Suppressor macrophage (primary cell): ENCODE data around the gene ABCB4.

Experiments
- DNase-seq, 4 experiments: peaks; one replicate each; pipeline ENCODE4 v3.0.0-alpha.2; 2020 to 2022
- total RNA-seq, 17 experiments: gene quantifications; one replicate each; lab custom pipeline; 2026; ENCODE audit warnings: mixed read lengths in 6 of 17, inconsistent platforms in 3 of 17; lab: John Stamatoyannopoulos, UW

The ABCB4 gene
- 7.8 to 37.5 (median 18.3) reads per million in 17 experiments for total RNA-seq

GRCh38 chr7:87475359-87476178 lies at the start of gene ABCB4:
Gene ABCB4, minus strand, starts transcription at chr7:87475680. Its CDS starts 215 bp downstream, at chr7:87475465.
- DNase-seq = peak; percentile 6 to 50 (median 38)

DNA sequence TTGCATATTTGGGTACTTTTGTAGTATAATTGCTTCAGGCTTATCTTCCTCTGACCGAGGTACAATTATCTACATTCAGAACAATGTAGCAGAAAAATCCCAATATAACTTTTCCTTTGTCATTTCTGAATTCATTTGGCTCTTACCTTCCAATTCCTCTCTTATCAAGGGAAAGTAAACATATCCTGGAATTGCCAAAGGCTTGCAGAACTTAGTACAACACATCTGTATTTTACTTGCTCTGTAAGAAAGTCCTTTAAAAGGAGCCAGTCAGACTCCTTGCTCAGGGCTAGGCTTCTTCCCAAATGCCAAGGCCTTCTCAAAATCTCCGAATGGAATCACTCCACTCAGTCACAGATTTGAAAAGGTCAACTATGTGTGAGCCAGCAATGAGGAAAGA lies 43.3 kb upstream of the ABCB4 start:
- no peak for DNase-seq

- DNase-seq = no peak
These were observed 42.4 kb upstream of the ABCB4 start for GRCh38 chr7:87517891-87518290.

DNA sequence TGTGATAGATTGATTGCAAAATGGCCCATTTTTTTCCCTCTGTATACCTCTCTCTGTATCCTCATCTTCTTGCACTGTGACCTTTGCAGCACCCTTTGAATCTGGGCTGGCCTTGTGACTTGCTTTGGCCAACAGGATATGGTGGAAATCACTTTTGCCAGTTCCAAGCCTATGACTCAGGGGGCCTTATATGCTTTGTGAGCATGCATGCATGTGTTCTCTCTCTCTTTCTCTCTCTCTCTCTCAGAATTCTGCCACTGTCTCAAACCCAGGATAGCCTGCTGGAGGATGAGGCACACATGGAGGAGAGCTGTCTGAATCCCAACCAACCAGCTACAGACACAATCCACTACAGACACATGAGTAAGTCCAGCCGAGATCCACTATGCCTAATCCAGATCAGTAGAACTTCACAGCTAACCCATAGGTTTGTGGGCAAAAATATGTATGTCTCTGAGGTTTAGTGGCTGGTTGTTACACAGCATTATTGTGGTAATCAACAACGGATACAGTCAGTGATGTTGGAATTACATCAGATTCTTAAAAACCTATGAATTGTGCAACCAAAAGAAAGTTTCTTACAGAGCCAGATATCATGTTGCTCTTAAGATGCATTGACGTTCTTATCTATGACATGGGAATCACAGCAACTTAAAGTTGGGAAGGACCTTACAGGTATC lies 41.8 kb upstream of the ABCB4 start:
- DNase-seq = no peak

GRCh38 chr7:87513735-87514335 lies 38.4 kb upstream of the ABCB4 start:
- DNase-seq = no peak

DNA sequence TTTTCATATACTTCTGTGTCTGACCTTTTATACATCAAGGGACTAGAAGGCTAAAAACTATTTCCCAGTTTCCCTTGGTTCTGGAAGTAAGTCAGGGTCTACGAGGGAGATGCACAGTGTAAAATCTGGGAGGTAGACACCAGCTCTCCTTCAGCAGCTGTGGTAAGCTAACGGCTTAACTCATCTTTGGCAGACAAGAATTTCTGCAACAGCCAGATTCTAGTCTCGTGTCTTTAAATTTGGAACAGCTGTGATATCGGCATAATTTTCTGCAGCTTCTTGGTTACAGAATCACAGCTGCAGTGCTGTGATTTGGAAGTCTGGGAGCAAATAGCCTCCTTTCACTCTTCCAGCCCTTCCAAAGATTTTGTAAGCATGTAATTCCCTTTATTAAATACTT lies 37.4 kb upstream of the ABCB4 start:
- no peak for DNase-seq

- DNase-seq = no peak
These were observed 36.0 kb upstream of the ABCB4 start for GRCh38 chr7:87511510-87511909.

DNA sequence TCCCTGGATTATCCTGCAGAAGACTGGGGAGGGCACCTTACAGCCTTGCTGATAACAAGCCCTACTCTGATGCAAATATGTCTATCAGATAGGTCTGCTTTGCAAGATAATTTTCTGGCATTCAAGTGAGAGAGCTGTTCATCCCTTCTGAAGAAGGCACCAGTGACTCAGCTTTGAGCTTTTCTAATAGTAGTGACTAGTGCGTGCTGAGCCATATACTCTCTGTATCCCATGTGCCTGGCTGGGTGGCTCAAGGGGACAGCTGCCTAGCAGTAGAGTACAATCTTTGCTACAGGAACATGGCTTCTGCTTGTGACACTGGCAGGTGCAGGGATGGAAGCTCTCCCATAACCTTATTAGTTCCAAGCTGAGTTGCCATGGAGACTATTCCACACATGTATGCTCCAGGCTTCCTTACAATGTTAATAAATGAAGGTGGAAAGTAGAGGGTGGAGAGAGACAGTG lies 35.0 kb upstream of the ABCB4 start:
- DNase-seq = no peak

DNA sequence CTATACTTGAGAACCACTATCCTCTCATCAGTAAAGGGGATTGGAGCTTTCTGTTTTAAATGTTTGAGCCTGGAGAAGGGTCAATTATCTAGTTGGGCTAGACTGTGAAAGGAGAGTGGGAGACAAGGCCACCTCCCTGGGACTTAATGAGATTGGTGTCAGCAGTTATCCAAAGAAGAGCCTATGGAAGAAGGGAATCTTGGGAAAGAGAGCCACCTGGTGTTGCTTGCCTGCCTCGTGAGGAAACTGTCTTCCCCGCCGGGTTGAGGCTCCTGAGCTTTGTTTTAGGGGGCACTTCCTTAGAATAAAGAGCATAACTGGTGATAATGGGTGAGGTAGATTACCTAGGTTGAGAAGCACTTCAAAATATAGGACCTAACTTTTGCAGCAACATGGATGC lies 32.0 kb upstream of the ABCB4 start:
- DNase-seq = no peak

- peak in 3 of 4 experiments; percentile 8 to 45 (median 38) for DNase-seq
These were observed 31.0 kb upstream of the ABCB4 start for GRCh38 chr7:87506246-87507180.

- no peak for DNase-seq
These were observed 30.2 kb upstream of the ABCB4 start for GRCh38 chr7:87505557-87506245.

GRCh38 chr7:87505122-87505521 lies 29.6 kb upstream of the ABCB4 start:
- DNase-seq = no peak

DNA sequence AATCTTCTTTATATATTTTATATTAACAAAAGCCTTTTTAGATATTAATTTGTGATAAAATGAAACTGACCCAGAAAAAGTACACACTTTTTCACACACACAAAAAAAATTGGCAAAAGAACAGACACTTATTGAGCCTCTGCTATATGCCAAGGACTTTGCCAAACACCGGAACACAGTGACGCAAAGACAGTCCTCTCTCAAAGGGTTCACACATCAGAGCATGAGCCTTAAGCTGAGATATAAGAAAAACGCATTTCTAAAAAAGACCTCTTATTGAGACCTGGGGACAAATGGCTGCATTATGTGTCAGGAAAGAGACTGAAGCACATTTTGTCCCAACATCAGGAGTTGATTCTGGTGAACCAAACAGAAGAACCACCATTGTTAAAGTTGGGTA lies 24.0 kb upstream of the ABCB4 start:
- DNase-seq = no peak

DNA sequence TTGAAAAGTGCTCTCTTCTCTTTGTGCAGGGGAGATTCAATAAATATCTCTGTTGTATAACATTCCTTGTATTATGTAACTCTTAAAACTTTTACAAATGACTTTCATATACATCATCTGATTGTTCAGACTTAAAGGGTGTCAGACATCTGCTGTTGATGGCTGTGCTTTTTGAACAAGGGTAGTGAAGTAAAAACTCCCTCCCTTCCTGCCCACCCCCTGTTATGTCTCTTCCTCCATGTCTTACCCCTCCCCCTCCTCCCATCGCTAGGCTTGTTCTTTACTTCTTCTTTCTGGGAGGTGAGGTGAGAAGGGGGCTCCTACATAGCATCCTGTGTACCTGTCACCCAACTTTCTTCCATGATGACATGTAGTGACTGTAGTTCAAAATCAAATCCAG lies 23.4 kb upstream of the ABCB4 start:
- DNase-seq = no peak

DNA sequence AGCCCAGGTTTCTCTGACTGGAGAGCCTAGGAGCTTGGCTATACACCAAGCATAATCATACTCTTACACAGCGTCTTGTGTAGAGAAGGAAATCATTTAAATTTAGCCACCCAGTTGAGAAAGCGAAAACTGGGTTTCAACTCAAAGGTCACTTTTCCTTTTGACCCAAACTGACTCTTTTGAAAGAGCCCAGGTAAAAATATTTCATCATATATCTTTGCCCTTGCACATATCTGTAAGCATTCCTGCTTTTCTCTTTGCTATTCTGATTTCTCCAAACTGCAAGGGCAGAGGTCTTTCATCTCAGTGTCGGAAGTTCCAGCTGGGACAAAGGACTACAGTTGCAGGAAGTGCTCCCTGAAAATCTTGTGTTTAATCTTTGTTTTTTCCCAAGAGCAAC lies 22.0 kb upstream of the ABCB4 start:
- DNase-seq = no peak

- no peak for DNase-seq
These were observed 19.9 kb upstream of the ABCB4 start for GRCh38 chr7:87495366-87495765.

DNA sequence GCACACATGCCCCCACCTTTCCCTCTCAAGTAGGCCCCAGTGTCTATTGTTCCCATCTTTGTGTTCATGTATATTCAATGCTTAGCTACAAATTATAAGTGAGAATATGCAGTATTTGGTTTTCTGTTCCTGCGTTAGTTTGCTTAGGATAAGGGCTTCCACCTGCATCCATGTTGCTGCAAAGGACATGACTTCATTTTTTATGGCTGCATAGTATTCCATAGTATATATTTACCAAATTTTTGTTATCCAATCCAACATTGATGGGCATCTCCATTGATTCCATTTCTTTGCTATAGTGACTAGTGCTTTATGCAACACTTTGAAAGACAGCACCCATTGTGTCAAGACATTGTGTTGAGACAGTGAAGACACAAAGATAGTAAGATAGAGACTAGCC lies 19.0 kb upstream of the ABCB4 start:
- DNase-seq = no peak

DNA sequence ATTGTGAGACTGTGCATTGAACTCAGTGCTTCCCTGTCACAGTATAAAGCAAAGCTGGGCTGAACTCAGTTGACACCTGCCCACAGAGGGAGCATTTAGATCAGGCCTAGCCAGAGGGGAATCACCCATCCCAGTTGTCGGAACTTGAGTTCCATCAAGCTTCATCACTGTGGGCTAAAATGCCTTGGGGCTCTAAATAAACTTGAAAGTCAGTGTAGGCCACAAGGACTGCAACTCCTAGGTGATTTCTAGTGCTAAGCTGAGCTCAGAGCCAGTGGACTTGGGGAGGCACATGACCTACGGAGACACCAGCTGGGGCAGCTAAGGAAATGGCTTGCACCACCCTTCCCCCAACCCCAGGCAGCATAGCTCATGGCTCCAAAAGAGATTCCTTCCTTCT lies 7.7 kb upstream of the ABCB4 start:
- DNase-seq = peak in 1 of 4 experiments; percentile 7

DNA sequence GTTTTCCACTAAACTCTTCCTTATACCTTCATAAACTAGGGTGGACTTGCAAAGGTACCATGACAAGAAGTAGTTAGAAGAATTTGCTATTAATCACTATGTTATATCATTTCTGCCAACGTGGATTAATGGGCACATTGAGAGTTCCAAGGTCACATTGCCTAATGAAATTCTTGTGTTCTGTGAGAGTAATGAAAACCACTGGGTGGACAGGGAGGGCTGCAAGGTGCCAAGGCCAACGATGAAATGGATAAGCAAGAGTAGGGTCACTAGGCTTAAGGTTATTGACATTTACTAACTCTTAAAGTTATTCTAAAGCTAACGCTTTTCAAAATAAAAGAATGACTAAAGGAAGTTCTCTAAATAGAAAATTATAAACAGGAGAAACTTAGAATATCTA lies 6.6 kb upstream of the ABCB4 start:
- no peak for DNase-seq

DNA sequence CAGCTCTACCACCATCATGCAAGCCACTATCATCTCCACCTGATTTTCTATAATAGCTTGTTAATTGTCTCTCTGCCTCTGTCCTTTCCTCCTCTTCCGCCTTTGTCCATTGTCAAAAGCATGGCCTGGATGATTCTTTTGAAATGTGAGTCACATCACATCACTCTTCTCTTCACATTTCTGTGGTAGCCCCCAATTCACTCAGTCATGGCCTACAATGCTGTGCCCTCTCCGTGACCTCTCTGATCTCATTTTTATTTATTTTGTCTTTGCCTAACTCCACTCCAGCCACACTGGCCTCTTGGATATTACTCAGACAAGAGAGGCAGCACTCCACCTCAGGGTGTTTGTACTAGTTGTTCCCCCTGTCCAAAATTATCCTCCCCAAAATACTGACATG lies 4.9 kb upstream of the ABCB4 start:
- no peak for DNase-seq

GRCh38 chr7:87479951-87480350 lies 4.5 kb upstream of the ABCB4 start:
- no peak for DNase-seq

GRCh38 chr7:87476179-87476557 lies 688 bp upstream of the ABCB4 start:
- no peak for DNase-seq
